HG02623 (cell line): ENCODE data around the gene GRK6.

Experiments used
- ATAC-seq: cut with Tn5 transposase; IDR thresholded peaks from one replicate; pipeline ENCODE4 v1.9.1; 2021; ENCODE audit warnings: moderate library complexity; ENCODE audit not compliant: unreplicated experiment

The GRK6 gene

DNA sequence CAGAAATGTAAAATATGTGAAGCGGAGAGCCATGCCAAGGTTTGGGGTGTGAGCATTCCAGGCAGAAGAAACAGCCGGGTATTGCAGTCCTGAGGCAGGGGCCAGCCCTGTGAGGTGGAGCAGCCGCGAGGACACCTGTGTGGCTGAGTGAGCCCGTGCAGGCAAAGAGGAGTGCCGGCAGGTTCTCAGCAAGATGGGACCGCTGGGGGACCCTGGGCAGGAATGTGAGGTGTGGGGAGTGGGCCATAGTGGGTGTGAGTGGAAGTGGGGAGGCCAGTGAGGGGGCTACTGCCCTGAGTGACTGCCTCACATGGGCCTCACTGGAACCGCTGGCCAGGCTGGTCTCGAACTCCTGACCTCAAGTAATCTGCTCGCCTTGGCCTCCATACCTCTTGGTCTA, 12.0 kb downstream of the GRK6 start:
- ATAC-seq = no peak

DNA sequence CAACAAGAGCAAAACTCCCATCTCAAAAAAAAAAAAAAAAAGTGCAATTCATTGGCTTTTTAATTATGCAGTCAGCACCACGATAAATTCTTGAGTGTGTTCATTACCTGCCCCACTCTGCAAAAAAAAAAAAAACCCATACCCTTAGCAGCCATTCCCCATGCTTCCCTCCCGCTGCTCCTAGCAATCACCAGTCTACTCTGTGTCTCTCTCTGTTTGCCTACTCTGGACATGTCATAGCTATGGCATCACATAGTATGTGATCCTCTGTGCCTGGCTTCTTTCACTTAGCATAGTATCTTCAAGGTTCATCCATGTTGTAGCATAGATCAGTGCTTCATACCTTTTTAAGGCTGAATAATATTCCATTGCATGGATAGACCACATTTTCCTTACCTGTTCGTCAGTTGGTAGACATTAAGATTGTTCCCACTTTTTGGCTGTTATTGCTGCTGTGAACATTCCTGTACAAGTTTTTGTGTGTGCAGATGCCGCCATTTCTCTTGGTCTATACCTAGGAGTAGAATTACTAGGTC, 13.1 kb downstream of the GRK6 start:
- no peak for ATAC-seq

DNA sequence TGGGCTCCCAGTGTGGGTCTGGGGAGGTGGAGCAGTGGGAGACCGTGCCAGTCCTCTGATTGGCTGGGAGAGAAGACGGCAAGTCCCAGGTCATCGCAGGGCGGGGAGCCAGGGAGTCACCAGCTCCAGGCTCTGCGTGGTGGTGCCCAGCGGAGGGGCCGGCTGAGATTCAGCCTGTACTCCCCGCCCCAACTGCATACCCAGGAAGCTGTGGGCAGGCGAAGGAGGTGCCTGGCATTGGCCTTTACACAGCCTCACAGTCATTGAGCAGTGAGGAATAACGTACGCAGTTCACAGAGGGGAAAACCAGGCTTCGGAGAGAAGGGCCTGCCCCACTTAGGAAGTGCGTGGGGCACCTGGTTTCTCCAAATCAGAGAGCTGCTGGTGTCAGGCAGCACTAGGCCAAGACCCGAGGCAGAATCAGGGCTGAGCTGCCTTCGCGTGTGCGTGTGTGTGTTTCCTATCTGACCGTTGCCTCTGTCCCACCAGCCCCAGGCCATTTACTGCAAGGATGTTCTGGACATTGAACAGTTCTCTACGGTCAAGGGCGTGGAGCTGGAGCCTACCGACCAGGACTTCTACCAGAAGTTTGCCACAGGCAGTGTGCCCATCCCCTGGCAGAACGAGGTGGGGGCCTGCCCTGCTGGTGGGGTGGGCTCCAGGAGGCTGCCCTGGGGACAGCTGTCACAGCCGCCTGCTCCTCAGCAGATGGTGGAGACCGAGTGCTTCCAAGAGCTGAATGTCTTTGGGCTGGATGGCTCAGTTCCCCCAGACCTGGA, 13.9 kb downstream of the GRK6 start:
- ATAC-seq = no peak

- ATAC-seq = no peak
Measured at GRCh38 chr5:177440990-177441780, 14.7 kb downstream of the GRK6 start.

DNA sequence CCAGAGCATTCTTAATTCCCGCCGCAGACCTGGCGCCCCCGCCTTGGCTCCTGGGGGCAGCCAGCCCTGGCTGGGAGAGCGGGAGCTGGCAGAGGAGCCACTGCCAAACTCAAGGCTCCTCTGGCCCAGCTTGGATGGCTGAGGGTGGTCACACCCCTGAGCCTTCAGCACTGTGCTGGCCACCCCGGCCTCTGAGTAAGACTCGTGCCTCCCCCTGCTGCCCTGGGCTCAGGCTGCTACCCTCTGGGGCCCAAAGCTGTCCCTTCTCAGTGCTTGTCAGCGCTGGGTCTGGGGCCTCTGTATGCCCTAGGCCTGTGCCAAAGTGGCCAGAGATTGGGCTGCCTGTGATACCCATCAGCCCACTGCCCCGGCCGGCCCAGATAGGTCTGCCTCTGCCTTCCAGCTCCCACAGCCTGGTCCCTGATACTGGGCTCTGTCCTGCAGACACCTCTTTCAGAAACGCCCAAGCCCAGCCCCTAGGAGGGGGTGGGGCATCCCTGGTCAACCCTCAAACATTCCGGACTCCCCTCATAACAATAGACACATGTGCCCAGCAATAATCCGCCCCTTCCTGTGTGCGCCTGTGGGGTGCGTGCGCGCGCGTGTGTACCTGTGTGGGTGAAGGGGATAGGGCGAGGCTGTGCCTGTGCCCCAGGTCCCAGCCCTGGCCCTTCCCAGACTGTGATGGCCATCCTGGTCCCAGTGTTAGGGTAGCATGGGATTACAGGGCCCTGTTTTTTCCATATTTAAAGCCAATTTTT, 15.8 kb downstream of the GRK6 start:
- ATAC-seq = no peak

DNA sequence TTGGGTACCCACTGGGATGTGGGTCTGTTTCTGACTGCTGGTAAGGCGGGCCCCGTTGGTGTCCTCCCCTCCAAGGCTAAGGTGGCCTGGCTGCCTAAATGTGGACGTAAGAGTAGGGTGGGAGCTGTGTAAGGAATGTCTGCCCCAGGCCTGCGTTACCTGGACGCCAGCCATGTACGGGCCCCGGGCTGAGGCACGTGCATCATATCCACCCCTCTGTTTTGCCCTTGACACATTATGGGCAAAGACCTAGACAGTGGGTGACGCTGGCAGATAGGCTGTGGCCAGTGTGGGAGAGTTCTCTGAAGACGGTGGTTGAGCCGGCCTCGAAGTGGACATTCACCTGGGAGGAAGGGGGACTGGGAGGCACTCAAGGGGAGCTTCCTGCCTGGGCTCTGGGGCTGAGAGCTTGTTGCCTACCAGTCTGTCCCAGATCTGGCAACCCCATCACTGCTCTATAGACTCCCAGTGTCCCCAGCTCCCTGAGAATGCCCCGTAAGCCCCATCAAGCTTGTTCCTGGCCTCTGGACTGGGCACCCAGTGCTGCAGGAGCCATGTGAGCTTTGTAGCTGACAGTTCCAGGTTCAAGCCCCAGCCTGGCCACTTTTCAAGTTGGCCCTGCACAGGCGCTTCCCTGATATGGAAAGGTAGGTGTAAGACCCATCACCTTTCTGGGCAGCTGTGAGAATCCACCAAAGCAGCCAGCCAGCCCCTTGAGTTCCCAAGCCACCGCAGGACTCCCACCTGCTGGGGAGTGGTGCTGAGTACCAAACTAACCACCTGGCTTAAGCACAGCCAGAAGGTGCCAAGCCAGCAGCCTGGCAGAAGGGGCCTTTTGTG, 16.9 kb downstream of the GRK6 start:
- no peak for ATAC-seq

GRCh38 chr5:177444106-177445051, 17.9 kb downstream of the GRK6 start:
- no peak for ATAC-seq

DNA sequence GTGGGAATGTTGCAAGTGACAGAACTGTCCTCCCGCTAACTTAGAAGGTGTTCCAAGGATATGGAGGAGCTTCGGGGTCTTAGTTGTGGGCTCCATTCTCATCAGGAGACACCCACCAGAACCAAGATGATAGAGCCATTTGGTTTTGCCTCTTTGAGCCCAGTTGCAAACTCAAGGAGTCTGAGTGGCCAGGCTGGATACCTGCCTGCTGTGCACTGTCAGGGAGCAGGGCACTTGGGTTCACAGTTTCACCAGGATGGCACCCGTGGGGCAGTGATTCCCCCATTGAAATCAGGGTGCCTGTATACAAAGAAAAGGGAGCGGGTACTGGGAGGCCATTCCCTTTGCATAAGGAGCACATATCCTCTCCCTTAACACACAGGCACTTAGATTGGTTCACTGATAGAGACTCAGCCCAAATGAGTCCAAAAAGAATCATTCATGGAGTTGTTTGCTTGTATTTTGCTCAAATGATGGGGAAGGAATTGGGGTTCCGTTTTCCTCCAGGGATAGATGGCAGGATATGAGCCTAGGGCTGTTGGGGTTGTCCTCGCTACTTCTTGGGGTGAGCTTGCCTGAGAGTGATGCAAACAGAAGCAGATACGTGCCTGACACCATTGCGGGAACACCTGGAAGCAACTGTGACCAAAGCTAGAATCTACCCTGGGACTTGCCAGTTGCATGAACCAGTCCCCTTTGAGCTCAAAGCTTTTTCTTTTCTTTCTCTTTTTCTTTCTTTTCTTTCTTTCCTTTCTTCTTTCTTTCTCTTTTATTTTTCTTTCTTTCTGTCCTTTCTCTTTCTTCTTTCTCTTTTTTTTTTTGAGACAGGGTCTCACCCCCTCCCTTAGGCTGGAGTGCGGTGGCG, 18.8 kb downstream of the GRK6 start:
- no peak for ATAC-seq

- ATAC-seq = no peak
Measured at GRCh38 chr5:177445917-177446199, 19.4 kb downstream of the GRK6 start.

- peak; percentile 42 for ATAC-seq
Measured at GRCh38 chr5:177446200-177447065, 20.0 kb downstream of the GRK6 start, which contains the start of gene PRR7. PRR7 (plus strand) TSS chr5:177446814; CDS start chr5:177455068, 8,254 bp downstream.

DNA sequence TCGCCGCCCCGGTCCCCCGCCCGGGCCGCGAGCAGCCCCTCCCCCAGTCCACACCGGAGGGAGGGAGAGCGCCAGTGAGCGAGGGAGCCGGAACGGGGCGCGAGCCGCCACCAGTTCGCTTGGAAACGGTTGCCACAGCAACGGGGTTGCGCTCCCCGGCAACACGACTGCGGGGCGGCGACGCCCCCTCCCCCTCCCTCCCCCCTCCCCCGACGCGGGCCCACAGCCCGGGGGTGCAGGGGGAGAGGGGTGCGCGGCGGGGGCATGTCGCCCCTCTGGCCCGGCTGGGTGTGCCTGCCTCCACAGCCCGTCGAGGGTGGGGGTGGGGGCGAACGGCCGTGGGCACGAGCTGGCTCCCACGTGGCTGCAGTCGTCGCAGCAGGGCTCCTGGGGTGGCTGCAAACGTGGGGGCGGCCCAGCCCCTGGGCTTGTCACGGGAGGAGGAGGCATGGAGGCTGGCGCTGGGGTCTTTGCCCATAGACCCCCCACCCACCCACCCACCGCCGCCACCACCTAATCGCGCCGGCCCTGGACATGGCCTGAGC, 20.7 kb downstream of the GRK6 start:
- ATAC-seq = peak; percentile 17

GRCh38 chr5:177447611-177448243, 21.3 kb downstream of the GRK6 start:
- no peak for ATAC-seq

GRCh38 chr5:177448244-177448950, 21.9 kb downstream of the GRK6 start:
- ATAC-seq = no peak

DNA sequence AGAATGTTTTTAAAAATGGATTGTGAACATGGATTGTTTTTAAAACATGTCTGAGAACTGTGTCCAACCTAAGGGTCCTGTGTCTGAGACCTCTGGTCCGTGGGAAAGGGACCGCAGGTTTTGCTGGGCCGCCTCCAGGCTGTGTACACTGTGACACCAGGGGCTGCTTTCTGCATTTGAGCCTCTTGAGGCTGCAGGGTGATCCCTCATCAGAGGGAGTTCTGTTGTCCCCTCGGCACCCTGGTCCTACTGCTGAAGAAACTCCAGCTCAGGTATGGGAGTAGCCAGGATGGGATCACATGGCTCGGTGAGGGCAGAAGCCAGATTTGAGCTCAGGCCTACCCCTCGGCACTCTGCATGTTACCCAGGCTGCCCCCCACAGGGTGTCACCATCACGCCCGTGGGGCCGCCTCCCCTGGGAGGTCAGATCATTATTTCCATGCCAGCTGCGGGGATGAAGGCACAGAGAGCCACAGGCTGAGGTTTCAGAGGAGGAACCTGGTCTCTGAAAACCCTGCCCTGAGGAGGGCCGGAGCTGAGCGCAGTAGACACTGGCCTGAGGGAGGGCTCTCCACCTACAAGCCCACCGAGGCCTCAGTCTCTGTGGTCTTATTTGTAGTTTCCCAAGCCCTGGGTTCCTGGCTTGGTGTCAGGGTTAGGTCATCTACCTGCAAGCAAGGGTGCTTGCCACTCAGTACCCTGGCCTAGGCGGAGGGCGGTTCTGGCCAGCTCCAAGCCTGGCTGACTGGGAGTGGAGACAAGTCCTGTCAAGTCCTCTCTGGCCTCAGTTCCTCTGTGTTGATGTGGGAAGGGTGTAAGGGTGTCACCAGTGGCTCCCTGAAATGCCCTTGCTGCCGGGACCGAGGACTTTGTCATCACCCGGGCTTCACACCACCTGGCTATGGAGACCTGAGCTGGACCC, 22.9 kb downstream of the GRK6 start:
- ATAC-seq = no peak
